OCI-LY1 (cell line): ENCODE measurements around the gene RNF214.

Experiments
- CTCF ChIP-seq: fragments of 200-600 bp; sonication (generic), shearing (Covaris generic); IDR thresholded peaks from 2 replicates; pipeline ENCODE4 v1.5.1; 2017; ENCODE audit warnings: mild to moderate bottlenecking, antibody characterized with exemption, low read length, moderate library complexity, mixed read lengths
- EZH2 ChIP-seq: fragments of 200-600 bp; sonication (generic), shearing (Covaris generic); IDR thresholded peaks from 2 replicates; pipeline ENCODE4 v1.8.0; 2017; ENCODE audit warnings: borderline replicate concordance, mixed run types, mild to moderate bottlenecking, antibody characterized with exemption, low read length, moderate library complexity, mixed read lengths

- TF ChIP-seq CTCF: no peak
- no peak for TF ChIP-seq EZH2
Observed at GRCh38 chr11:117251506-117251905, 19.0 kb downstream of the RNF214 start.
